ENCODE measurements around the gene CFAP97. TPM values are rescaled to one million over a fixed set of nuclear protein-coding genes. Genes with fewer than 3 reads are reported as not detected.

CFAP97 gene
- total RNA-seq, 4 donors from 2014 or later: 20.0 to 28.3 (median 26.0) TPM

DNA sequence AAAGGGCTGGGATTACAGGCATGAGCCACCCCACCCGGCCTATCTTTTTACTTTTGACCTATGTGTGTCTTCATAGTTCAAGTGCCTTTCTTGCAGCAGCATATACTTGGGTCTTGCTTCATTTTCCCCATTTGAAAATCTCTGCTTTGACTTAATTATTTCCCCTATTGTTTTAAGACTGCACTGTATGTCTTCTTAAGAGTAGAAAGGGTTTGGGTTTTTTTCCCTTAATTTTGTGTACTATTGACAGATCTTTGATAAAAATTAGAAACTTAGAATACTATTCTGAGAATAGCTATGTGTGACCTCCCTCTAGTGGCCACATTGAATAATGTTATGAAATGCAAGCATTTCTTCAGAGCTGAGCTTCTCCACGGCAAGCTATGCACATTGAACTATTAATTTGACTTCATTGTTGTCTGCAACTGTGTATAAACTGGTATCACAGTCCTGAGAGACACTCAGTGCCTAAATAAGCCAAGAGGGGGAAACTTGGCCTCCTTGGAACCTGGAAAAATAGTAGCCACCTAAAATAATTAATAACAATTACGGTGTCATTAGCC is 69.4 kb downstream of the CFAP97 start:
- TF ChIP-seq POLR2A (IDR thresholded peaks at IDR 0.05): no peak
- TF ChIP-seq, protein P1, sequence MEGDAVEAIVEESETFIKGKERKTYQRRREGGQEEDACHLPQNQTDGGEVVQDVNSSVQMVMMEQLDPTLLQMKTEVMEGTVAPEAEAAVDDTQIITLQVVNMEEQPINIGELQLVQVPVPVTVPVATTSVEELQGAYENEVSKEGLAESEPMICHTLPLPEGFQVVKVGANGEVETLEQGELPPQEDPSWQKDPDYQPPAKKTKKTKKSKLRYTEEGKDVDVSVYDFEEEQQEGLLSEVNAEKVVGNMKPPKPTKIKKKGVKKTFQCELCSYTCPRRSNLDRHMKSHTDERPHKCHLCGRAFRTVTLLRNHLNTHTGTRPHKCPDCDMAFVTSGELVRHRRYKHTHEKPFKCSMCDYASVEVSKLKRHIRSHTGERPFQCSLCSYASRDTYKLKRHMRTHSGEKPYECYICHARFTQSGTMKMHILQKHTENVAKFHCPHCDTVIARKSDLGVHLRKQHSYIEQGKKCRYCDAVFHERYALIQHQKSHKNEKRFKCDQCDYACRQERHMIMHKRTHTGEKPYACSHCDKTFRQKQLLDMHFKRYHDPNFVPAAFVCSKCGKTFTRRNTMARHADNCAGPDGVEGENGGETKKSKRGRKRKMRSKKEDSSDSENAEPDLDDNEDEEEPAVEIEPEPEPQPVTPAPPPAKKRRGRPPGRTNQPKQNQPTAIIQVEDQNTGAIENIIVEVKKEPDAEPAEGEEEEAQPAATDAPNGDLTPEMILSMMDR (IDR thresholded peaks at IDR 0.05): peak in 1 of 3 donors; percentile 45
- intact Hi-C loops (cut with DNase I; ENCODE audit: low total_unique reads): no loop called here
- 32 to 34% methylated on average over 3 of the region's 3 CpGs for WGBS, 2 donors
- H3K4me3 ChIP-seq (ENCODE audit: low read depth, poor library complexity, severe bottlenecking): no peak overlapping the region
- DNase-seq (ENCODE audit: low spot score in 2 of 2): no peak

DNA sequence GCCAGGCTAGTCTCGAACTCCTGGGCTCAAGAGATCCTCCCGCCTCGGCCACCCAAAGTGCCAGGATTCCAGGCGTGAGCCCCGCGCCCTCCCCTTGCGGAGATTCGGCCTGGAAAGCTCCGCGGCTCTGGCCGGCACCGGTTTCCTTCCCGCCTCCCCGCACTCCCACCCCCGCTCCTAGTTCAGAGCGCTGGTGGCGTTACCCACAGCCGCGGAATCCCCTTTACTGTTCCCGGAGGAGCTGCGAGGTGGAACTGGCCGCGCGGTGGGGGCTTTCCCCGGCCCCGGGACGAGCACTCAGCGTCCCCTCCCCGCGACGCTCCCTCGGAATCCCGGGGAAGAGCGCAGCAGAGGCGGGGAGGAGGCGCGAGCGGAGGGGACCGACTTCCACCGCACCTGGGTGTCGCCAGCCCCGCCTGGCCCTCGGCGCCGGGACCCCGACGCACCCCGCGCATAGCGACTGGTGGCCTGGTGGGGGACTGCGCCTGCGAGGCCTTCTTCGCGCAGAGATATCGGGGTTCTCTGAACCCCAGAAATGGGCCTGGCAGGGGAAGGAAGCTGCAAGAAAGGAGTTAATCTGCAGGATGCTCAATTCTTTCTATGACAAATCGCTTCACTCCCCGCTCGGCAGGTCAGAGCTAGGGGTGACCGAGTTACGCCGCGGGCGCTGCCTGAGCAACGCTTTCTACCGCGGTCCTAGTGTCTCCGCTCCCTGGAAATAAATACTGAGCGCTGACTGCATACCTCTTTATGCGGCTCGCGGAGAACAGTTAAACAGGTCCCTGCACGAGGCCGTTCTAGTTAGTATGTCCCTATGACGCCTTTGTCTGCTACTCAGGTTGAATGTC is 75.3 kb downstream of the CFAP97 start:
- TF ChIP-seq, protein P1 (IDR thresholded peaks at IDR 0.05): no peak
- TF ChIP-seq POLR2A (IDR thresholded peaks at IDR 0.05): no peak
- 3 to 5% methylated on average over 43 to 44 of the region's 74 CpGs for WGBS, 2 donors
- intact Hi-C loops (cut with DNase I; ENCODE audit: low total_unique reads): no loop called here
- no peak for DNase-seq (ENCODE audit: low spot score in 2 of 2)
- peak overlapping the region; percentile 32 for H3K4me3 ChIP-seq (ENCODE audit: low read depth, poor library complexity, severe bottlenecking)

DNA sequence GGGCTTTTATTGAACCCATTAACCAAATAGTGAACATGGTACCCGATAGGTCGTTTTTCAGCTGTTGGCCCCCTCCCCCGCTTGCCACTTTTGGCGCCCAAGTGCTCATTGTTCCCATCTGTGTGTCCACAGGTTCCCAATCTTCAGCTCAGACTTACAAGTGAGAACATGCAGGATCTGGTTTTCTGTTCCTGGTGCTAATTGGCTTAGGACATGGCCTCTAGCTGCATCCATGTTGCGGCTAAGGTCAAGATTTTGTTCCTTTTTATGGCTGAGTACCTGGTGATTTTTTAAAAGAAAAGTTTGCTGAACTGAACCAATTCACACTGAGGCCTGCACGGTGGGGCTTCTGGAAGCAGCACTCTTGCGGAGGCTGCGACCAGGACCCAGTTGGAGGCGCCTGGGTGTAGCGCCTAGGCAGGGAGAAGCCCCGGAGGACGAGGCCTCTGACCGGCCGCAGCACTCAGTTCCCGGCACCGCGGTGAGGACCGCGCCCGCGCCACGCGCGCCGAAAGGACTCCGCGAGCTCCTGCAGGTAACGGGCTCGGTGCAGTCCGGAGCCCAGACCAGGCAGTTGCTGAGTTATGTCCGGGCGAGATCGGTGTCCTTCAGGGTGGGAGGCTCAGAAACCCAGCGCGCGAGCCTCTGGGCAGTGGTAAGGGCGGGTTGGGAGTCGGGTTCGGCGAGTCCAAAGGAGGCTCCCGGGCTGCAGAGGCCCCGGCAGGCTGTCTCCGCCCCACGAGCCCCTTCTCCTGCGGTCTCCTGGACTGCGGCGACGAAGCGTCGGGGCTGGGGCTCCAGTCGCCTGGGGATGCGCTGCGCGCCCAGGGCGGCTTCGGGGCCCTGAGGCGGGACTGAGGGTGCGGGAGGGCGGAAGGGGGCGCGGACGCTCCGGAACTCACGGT is 76.5 kb downstream of the CFAP97 start:
- intact Hi-C loops (cut with DNase I; ENCODE audit: low total_unique reads): no loop called here
- peak overlapping the region; percentile 17 for H3K4me3 ChIP-seq (ENCODE audit: low read depth, poor library complexity, severe bottlenecking)
- no peak for DNase-seq (ENCODE audit: low spot score in 2 of 2)
- no peak for TF ChIP-seq POLR2A (IDR thresholded peaks at IDR 0.05)
- TF ChIP-seq, protein P1 (IDR thresholded peaks at IDR 0.05): no peak
- WGBS, 2 donors: 12 to 16% methylated on average over 33 to 49 of the region's 64 CpGs

DNA sequence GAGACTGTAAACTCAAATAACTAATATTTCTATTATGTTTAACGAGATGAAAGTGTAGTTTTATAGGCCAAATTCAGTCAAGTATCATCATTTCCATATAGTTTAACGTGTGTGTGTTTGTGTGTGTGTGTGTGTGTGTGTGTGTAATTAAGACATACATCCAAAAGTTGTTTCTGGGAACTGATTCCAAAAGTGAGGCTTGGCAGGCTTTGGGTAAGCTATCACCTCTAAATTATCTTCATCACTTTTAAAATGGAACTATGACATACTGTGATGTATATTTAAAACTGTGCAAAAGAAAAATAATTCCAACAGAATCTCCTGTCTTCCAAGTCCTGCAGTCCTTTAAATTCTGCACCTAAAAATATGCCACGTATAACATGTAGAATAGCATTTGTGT is 79.8 kb downstream of the CFAP97 start:
- no peak for DNase-seq (ENCODE audit: low spot score in 2 of 2)
- H3K4me3 ChIP-seq (ENCODE audit: low read depth, poor library complexity, severe bottlenecking): no peak overlapping the region
- 34 to 64% methylated on average over 3 of the region's 3 CpGs for WGBS, 2 donors
- intact Hi-C loops (cut with DNase I; ENCODE audit: low total_unique reads): no loop called here
- no peak for TF ChIP-seq POLR2A (IDR thresholded peaks at IDR 0.05)
- TF ChIP-seq, protein P1 (IDR thresholded peaks at IDR 0.05): no peak

DNA sequence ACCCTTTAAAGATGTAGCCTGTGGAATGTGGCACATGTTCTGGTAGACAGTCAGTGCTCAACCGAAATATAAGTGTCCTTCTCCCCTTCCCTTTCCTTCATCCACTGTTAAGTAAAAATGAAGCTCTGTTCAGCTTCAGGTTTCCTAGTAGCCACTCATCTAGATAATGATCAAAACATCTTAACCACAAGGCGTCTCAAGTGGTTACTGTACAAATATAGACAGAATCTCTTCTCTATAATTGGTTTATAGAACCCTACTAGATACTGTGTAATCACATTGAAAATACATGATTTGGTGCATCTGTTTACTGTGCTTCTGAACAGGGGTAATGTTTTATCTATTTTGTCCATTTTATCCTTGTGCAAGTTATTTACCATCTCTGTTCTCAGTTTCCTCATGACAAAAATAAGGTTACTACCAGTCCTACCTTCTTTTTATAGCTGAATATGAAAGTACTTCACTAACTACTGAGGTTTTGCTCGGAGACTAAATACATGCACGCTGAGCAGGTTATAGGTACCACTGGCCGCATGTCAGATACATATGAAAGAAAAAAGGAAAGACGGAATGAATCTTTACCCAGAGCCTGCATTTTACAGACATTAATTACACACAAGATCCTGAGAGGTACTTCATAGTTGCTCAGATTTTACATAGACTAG is 81.0 kb downstream of the CFAP97 start:
- no peak for TF ChIP-seq POLR2A (IDR thresholded peaks at IDR 0.05)
- TF ChIP-seq, protein P1 (IDR thresholded peaks at IDR 0.05): no peak
- intact Hi-C loops (cut with DNase I; ENCODE audit: low total_unique reads): no loop called here
- 82 to 87% methylated on average over 6 of the region's 6 CpGs for WGBS, 2 donors
- H3K4me3 ChIP-seq (ENCODE audit: low read depth, poor library complexity, severe bottlenecking): no peak overlapping the region
- no peak for DNase-seq (ENCODE audit: low spot score in 2 of 2)
